ENCODE measurements around the gene RABGAP1L.

DNA sequence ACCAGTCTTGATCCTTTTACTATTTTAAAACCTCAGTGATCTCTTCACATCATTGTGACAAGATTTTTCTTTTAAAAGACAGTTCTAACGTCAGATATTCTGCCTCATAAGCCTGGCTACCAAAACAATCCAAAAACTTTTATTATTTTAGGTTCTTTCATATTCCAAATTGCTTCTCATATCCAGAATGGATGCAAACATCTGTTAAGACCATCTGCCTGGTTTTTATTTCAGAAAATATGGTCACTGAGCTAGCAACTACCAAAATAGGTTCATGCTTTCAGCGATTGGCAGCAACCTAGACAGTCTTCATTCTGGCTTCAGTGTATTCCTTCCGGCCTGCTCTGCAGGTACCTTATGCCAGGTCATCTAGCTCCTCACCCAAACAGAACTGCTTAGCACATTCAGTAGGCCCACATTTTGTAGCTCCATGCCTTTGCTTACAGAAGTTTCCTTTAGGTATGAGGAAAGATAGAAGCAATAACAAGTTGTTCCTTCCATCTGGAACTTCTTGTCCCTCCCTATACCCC is 781.4 kb downstream of the RABGAP1L start:
- TF ChIP-seq, protein P1, sequence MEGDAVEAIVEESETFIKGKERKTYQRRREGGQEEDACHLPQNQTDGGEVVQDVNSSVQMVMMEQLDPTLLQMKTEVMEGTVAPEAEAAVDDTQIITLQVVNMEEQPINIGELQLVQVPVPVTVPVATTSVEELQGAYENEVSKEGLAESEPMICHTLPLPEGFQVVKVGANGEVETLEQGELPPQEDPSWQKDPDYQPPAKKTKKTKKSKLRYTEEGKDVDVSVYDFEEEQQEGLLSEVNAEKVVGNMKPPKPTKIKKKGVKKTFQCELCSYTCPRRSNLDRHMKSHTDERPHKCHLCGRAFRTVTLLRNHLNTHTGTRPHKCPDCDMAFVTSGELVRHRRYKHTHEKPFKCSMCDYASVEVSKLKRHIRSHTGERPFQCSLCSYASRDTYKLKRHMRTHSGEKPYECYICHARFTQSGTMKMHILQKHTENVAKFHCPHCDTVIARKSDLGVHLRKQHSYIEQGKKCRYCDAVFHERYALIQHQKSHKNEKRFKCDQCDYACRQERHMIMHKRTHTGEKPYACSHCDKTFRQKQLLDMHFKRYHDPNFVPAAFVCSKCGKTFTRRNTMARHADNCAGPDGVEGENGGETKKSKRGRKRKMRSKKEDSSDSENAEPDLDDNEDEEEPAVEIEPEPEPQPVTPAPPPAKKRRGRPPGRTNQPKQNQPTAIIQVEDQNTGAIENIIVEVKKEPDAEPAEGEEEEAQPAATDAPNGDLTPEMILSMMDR (IDR thresholded peaks at IDR 0.05) = no peak
- TF ChIP-seq EP300 (IDR thresholded peaks at IDR 0.05) = no peak

All from gastroesophageal sphincter (tissue), 3 donors.